ENCODE measurements around the gene CIB1. TPM values are rescaled to one million over a fixed set of nuclear protein-coding genes. Genes with fewer than 3 reads are reported as not detected.

The CIB1 gene
- total RNA-seq (2022; extraction: Qiagen RNA extraction) = 179 to 224 TPM (median 221 TPM) in 5 replicates

GRCh38 chr15:90233387-90234095 lies at the start of gene CIB1:
Gene CIB1 (minus strand): TSS chr15:90233941. CDS start chr15:90233885, 56 bp downstream.

GRCh38 chr15:90265271-90266060 lies 31.7 kb upstream of the CIB1 start, which contains the start of gene NGRN:
Gene NGRN (plus strand): TSS chr15:90265672. CDS start chr15:90265713, 41 bp downstream.

DNA sequence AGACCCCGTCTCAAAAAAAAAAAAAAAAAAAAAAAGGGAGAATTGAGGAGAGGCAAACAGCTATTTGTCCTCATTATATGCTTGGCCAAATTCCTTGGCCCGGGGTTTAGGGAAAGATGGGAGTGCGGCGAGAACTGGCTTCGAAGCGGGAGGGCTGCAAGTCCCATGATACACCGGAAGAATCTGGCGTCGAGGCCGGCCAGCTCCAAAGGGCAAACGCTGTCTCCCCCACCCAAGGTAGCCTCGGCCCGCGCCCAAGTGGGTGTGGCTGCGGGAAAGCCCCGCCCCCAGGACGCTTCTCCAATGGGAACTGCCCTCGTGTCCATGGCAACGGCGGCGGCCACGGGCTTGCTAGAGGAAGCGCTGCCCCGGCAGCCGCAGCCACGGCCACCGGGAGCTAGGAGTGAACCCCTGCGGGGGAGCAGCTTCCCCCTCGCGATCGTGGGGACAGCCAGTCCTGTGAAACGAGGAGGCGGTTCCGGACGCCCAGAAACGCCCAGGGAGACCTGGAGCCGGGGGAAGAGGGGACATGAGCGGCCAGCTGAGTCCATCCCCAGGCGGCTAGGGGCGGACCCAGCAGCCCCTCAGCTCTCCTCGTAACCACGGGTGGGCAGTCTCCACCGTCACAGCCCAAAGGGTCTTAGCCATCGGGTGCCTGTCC lies 15.6 kb upstream of the CIB1 start, which contains the start of gene TTLL13:
TTLL13 (plus strand) TSS at position 354 of the 661 bp plus-strand sequence. CDS start 1,075 bp downstream, outside the sequence.

DNA sequence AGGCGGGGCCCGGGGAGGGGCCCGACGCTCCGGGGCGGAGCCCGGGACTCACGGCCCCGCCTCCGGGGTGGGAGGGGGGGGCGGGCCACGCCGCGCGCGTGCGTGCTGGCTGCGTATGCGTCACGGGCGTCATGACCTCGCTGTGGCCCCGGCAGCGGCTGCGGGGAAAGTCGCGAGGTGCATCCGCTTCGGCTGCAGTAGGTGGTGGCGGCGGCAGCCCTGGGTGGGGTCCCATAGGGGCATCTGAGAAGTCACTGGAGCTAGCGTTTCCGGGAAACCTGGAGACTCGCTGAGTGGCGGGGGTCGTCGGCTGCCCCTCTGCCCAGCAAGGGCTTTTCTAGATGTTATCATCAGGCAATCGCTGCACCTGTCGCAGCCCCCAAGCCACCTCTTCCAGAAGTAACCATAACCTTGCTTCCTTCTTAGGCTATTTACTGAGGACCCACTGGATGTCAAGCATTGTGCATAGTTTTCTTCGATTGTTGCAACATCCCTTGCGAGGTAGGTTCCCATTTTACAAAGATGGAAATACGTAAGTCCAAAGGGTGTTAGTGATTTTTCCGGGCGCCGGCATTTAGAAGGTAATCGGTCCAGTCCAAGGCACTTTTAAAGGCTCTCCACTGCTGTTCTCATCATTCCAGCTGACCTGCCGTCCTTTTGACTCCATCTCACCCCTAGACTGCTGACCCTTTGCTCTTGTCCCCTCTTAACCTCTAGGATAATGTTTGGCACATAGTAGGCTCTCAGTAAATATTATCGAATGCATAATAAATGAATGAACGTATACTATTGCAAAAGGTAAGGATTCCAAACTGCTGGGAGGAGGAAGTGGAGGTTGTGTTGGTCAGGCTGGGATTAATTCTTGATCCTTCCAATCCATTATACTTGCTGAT lies 601 bp upstream of the CIB1 start, which contains the start of gene GDPGP1:
GDPGP1 (plus strand) TSS at position 114 of the 893 bp plus-strand sequence. CDS start 6,700 bp downstream, outside the sequence.

DNA sequence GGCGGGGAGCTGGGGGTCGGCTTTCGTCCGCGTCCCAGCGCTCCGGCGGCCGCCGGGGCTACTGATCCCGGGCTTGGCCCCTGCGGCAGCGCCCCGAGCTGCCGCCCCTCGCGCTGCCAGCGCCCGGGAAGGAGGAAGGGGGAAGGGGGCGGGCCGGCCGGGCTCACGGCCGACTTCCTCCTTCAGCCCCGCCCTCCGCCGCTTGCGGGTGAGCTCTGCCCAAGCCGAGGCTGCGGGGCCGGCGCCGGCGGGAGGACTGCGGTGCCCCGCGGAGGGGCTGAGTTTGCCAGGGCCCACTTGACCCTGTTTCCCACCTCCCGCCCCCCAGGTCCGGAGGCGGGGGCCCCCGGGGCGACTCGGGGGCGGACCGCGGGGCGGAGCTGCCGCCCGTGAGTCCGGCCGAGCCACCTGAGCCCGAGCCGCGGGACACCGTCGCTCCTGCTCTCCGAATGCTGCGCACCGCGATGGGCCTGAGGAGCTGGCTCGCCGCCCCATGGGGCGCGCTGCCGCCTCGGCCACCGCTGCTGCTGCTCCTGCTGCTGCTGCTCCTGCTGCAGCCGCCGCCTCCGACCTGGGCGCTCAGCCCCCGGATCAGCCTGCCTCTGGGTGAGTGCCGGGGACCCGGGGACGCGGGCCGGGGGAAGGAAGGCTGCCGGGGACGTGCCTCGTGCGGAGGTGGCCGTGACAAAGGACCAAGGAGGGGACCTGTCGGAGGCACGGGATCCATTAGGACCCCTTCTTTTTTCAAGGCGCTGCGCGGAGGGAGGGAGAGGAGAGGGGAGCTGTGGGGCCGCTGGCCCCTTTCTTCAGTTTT lies 32.4 kb downstream of the CIB1 start, which contains the start of gene SEMA4B:
SEMA4B (plus strand) TSS at position 201 of the 814 bp plus-strand sequence; CDS start at position 450, 249 bp downstream.

Other genes with a start within 250 kb of the CIB1 start
- gene ZNF710, start 232.6 kb downstream of the CIB1 start, total RNA-seq (2022; extraction: Qiagen RNA extraction) = 12.1 to 19.2 TPM (median 15.7 TPM) in 5 replicates
- 40.3 to 50.4 TPM (median 45.6 TPM) in 5 replicates for gene IDH2, start 131.5 kb downstream of the CIB1 start, total RNA-seq (2022; extraction: Qiagen RNA extraction)
- gene SEMA4B, start 32.6 kb downstream of the CIB1 start, total RNA-seq (2022; extraction: Qiagen RNA extraction) = 55.1 to 79.4 TPM (median 73.6 TPM) in 5 replicates
- gene GDPGP1, start 268 bp upstream of the CIB1 start, total RNA-seq (2022; extraction: Qiagen RNA extraction) = 3.4 to 4.4 TPM (median 4.2 TPM) in 5 replicates
- gene TTLL13, start 15.6 kb upstream of the CIB1 start, total RNA-seq (2022; extraction: Qiagen RNA extraction) = 0.03 to 0.57 TPM (median 0.12 TPM) in 5 replicates
- 98.6 to 112 TPM (median 105 TPM) in 5 replicates for gene NGRN, start 31.7 kb upstream of the CIB1 start, total RNA-seq (2022; extraction: Qiagen RNA extraction)
- gene ZNF774, start 118.3 kb upstream of the CIB1 start, total RNA-seq (2022; extraction: Qiagen RNA extraction) = 0.88 to 1.6 TPM (median 1.0 TPM) in 5 replicates
- gene IQGAP1, start 154.3 kb upstream of the CIB1 start, total RNA-seq (2022; extraction: Qiagen RNA extraction) = 165 to 291 TPM (median 173 TPM) in 5 replicates

Measured in A549 treated with AZD2906 at 1 μM for 4 hours (cell line).